ENCODE measurements around the gene SLC6A13.

DNA sequence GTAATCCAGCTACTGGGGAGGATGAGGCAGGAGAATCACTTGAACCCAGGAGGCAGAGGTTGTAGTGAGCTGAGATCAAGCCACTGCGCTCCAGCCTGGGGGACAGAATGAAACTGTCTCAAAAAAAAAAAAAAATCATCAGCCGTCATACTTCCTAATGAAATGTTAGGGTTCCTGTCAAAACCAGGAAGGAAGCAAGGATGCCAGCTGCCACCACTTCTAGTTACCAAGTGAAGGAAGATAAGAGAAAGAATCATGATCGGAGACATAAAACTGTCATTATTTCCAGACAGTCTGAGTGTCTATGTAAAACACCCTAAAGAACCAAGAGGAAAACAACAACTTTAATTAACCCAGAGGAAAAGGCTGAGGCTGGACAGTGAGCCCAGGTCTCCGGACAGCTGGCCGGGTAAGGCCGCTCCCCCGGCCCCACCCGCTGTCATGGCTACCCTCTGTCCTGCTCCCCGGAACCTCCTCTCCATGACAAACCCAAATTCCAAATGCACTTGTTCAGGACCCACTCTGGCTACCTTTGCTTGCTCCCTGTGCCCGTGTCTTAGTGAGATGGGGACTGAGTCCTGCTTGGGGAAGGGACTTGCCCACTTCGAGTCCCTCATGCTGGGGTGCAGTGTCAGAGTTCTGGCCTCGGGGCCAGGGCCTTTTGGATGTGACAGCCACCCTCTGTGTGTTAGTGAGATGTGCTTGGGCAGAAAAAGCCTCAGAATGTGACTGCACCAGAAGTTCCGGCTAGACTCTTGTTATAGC lies 77.6 kb downstream of the SLC6A13 start:
- no peak for TF ChIP-seq POLR2A (IDR thresholded peaks at IDR 0.05)
- TF ChIP-seq, protein P1, sequence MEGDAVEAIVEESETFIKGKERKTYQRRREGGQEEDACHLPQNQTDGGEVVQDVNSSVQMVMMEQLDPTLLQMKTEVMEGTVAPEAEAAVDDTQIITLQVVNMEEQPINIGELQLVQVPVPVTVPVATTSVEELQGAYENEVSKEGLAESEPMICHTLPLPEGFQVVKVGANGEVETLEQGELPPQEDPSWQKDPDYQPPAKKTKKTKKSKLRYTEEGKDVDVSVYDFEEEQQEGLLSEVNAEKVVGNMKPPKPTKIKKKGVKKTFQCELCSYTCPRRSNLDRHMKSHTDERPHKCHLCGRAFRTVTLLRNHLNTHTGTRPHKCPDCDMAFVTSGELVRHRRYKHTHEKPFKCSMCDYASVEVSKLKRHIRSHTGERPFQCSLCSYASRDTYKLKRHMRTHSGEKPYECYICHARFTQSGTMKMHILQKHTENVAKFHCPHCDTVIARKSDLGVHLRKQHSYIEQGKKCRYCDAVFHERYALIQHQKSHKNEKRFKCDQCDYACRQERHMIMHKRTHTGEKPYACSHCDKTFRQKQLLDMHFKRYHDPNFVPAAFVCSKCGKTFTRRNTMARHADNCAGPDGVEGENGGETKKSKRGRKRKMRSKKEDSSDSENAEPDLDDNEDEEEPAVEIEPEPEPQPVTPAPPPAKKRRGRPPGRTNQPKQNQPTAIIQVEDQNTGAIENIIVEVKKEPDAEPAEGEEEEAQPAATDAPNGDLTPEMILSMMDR (IDR thresholded peaks at IDR 0.05), result no peak
